GM12864 (cell line): ENCODE results near the gene ZFYVE19.

Experiments used
- DNase-seq: peaks from one replicate; pipeline ENCODE4 v3.0.0-alpha.2; 2011; ENCODE audit warnings: low read depth
- H3K4me3 ChIP-seq: 2 replicates; pipeline ENCODE4 v1.5.1; 2011; ENCODE audit warnings: mild to moderate bottlenecking, low read depth, low read length, control low read depth
- TF ChIP-seq, protein P1 (sequence below): IDR thresholded peaks from 2 replicates; pipeline ENCODE4 v1.5.1; 2011; ENCODE audit warnings: low read depth, mild to moderate bottlenecking, moderate library complexity, low read length, control low read depth, inconsistent platforms; ENCODE audit errors: missing control alignments

The ZFYVE19 gene

DNA sequence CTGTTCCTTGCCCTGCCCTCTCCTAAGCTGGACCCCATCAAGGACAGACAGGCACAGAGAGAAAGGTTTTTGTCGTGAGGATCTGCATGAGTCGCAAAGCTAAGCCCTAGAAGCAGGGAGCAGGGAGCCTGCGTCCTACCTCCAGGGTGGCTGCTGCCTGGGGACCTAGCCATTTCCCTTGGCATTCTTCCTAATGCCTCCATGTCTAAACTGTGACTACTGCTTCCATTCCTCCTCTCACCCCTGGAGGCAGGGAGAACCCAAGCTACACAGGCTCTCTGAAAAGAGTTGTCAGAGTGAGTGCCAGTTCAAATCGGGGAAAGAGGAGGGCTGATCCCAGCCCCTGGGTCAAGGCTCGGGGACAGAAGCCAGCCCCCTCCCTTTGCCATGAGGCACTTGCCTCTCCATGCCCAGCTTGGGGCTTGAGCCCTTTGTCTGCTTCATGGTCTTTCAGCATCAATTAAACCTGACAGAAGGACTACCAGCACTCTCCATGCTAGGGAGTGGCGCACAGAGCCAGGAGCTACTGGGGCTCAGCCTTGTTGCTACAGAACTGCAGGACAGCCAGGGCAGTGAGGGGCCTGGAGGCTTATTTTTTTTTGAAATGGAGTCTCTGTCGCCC lies 40.6 kb upstream of the ZFYVE19 start:
- H3K4me3 ChIP-seq = no peak overlapping the region
- TF ChIP-seq, protein P1, sequence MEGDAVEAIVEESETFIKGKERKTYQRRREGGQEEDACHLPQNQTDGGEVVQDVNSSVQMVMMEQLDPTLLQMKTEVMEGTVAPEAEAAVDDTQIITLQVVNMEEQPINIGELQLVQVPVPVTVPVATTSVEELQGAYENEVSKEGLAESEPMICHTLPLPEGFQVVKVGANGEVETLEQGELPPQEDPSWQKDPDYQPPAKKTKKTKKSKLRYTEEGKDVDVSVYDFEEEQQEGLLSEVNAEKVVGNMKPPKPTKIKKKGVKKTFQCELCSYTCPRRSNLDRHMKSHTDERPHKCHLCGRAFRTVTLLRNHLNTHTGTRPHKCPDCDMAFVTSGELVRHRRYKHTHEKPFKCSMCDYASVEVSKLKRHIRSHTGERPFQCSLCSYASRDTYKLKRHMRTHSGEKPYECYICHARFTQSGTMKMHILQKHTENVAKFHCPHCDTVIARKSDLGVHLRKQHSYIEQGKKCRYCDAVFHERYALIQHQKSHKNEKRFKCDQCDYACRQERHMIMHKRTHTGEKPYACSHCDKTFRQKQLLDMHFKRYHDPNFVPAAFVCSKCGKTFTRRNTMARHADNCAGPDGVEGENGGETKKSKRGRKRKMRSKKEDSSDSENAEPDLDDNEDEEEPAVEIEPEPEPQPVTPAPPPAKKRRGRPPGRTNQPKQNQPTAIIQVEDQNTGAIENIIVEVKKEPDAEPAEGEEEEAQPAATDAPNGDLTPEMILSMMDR = no peak
- DNase-seq = no peak

DNA sequence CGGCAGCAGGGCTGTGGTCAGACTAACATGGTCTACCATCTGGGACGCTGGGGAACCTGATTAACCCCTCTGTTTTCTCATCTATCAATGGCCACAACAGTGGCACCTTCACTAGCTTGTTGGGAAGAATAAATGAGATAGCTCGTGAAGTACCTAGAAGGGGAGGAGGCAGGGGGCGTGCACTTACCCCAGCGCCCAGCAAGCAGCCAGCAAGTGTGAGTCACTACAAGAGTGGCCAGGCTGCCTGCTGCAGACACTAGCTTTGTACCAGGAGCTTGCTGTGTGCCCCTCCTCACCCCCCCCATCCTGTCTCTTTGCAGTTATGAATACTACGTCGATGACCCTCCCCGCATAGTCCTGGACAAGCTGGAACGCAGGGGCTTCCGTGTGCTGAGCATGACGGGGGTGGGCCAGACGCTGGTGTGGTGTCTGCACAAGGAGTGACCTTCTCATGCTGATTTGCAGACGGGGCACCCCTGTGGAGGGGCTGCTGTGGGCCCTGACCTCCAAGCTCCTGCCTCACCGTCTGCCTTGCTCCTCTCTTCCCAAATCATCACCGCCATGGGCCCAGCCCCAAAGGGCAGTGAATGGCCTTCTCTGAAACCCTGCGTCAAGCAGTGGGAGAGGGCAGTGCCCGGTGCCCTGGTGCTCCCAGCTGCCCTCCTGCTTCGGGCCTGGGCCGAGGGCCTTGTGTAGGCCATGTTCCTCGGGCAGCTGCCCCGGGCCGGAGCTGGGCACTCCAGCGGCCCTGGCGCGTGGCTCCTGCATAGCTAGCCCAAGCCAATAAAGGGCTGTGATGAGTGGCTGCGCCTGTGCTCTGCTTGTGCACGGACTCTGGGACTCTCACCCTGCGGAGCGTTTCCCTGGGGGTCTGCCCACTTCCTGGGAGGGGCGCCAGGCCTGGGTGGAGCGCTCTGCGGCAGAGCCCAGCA lies 39.7 kb upstream of the ZFYVE19 start:
- TF ChIP-seq, protein P1 = no peak
- no peak for DNase-seq
- H3K4me3 ChIP-seq = no peak overlapping the region

DNA sequence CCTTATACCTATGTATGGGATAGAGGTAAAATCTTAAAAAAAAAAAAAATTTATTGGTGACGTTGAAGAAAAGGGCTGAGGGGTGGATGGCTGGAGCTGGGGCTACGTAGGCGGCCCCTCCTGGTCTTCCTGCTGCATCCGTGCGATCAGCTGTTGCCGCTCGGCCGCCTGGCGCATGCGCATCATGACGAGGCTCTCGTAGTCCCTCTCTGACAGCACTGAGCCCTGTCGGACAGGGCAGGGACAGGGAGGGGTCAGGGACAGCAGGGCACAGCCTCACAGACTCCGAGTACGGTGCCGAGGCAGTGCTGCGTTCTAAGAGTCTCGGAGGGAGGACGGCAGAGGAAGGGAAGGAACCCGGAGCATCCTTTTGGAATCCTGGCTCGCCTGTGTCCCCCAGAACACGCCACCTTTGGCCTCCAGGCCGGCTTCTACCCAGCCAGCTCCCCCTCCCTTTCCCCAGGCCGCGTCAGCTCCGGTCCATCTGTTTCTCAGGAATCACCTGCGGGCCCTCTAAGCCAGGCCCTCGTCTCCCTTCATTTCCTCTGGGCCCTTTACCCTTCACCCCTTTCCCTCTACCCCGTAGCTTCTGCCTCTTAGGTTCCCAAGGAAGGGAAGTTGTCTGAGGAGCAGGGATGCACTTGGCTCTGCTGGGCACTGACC lies 38.9 kb upstream of the ZFYVE19 start:
- TF ChIP-seq, protein P1 = no peak
- DNase-seq = no peak
- no peak overlapping the region for H3K4me3 ChIP-seq

DNA sequence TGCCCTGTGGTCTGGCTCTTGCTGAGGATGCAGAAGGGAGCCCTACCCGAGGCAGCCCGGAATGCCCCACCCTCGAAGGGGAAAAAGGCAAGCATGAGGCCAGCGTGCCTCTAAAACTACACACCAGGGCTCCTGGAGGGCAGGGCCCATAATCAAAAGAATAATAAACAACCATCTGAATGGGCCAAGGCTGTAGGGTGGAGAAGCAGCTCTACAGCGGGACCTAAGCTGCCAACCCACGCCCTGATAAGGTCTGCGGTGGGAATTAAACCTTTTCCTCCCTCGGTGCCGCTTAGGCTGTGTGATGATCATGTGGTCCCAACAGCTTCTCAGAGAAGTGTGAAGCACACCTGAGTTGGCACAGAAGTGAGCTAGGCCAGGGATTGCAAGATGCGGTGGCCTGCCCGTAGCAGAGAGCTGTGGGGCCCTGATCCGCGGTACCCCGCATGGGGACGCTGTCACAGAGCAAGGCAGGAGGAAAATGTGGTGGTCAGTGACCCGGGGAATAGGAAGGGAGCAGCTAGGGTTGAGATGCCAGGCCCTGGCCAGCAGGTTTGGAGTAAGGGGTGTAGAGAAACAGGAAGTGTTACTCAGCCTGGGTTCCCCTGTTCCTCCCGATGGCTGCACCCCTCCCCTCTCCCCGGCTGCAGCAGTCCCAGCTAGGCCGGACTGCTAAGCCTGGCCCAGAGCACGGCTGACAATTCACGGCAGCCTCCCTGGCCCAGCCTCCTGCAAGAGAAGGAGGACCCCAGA lies 38.2 kb upstream of the ZFYVE19 start:
- peak overlapping the region; percentile 26 for H3K4me3 ChIP-seq
- TF ChIP-seq, protein P1 = peak; percentile 29
- DNase-seq = no peak

DNA sequence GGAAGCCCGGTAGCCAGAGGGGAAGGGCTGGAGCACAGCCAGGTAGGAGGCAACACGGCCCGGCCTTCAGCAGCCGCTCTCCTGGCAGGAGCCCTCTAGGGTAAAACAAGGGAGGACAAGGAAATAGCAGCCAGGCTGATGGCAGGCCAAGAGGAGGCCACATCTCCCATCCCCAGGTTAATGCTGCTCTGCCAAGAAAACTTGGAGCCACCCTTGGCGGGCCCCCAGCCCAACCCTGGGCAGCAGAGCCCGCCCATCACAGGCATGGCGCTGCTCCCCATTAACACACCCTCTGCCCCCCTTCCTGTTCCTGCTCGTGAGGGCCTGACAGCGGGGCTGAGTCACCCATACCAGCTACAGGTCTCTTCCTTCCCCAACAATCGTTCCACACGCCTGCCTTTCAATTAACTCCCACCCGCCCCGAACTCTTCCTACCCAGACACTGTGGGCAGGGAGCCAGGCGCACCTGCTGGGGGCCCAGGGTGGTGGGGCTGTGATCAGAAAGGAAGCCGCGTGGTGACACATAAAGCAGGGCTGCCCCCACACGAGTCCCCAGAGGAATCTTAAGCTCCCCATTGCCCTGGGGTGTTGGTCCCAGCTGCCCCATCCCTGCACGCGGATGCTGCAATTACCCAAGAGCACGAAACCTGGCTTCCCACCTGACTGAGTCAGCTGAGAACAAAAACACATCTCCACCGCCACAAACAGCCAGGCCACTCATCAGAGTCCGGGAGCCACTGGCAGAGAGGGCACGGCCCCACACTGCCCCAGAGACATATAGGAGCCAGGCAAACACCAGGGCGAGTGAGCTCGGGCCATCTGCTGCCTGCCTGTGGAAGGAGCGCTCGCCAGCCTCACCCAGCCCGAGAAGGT lies 37.4 kb upstream of the ZFYVE19 start, which contains the start of gene C15orf62:
Gene C15orf62 (plus strand): TSS at position 707 of the 873 bp plus-strand sequence. CDS start 516 bp downstream, outside the sequence.
- DNase-seq = no peak
- peak within 1 kb of the TSS; percentile 26 for H3K4me3 ChIP-seq
- TF ChIP-seq, protein P1 = no peak
